Stimulated activated CD4-positive, alpha-beta T cell treated with anti-CD3 and anti-CD28 coated beads, Interleukin-4, amount 100 ng/mL, for 4 hours (primary cell): ENCODE data around the gene IRAG1.

Source experiments
- DNase-seq, 2 experiments: peaks; one replicate each; pipeline ENCODE4 v3.0.0-alpha.2; 2020

Gene IRAG1

GRCh38 chr11:10666556-10667520 is 26.7 kb downstream of the IRAG1 start:
- no peak for DNase-seq

- DNase-seq = no peak
These were observed 29.1 kb downstream of the IRAG1 start for GRCh38 chr11:10664496-10664895.

GRCh38 chr11:10663990-10664389 is 29.6 kb downstream of the IRAG1 start:
- no peak for DNase-seq

- DNase-seq = no peak
These were observed 30.2 kb downstream of the IRAG1 start for GRCh38 chr11:10663365-10663764.

GRCh38 chr11:10660323-10660722 is 33.2 kb downstream of the IRAG1 start:
- no peak for DNase-seq

- no peak for DNase-seq
These were observed 34.0 kb downstream of the IRAG1 start for GRCh38 chr11:10659339-10660216.

- no peak for DNase-seq
These were observed 34.8 kb downstream of the IRAG1 start for GRCh38 chr11:10658621-10659338.

GRCh38 chr11:10657308-10658271 is 36.0 kb downstream of the IRAG1 start:
- DNase-seq = no peak

- no peak for DNase-seq
These were observed 37.5 kb downstream of the IRAG1 start for GRCh38 chr11:10655943-10656576.

- no peak for DNase-seq
These were observed 38.3 kb downstream of the IRAG1 start for GRCh38 chr11:10655227-10655626.

GRCh38 chr11:10654811-10655150 is 38.8 kb downstream of the IRAG1 start:
- no peak for DNase-seq

GRCh38 chr11:10653946-10654810 is 39.4 kb downstream of the IRAG1 start:
- DNase-seq = peak in 1 of 2 experiments; percentile 18

- no peak for DNase-seq
These were observed 40.3 kb downstream of the IRAG1 start for GRCh38 chr11:10653261-10653660.

- no peak for DNase-seq
These were observed 41.7 kb downstream of the IRAG1 start for GRCh38 chr11:10651656-10652361.

GRCh38 chr11:10650630-10651029 is 42.9 kb downstream of the IRAG1 start:
- no peak for DNase-seq

- DNase-seq = no peak
These were observed 43.4 kb downstream of the IRAG1 start for GRCh38 chr11:10650166-10650565.

GRCh38 chr11:10648871-10649270 is 44.7 kb downstream of the IRAG1 start:
- no peak for DNase-seq

GRCh38 chr11:10646681-10647355 is 46.7 kb downstream of the IRAG1 start:
- no peak for DNase-seq

GRCh38 chr11:10646005-10646404 is 47.5 kb downstream of the IRAG1 start:
- DNase-seq = no peak
